H9 (cell line): ENCODE measurements around the gene P2RX7. TPM values are rescaled to one million over a fixed set of nuclear protein-coding genes. Genes with fewer than 3 reads are reported as not detected.

Source experiments
- DNase-seq: peaks from one replicate; pipeline ENCODE4 v3.0.0-alpha.2; 2017
- H2AFZ ChIP-seq: one replicate; pipeline ENCODE4 v1.6.1; 2013; ENCODE audit warnings: mild to moderate bottlenecking, low read length, control low read depth, moderate library complexity
- H2AK5ac ChIP-seq: 2 replicates; pipeline ENCODE4 v1.6.1; 2013; ENCODE audit warnings: low read length, control low read depth, mixed read lengths; ENCODE audit not compliant: insufficient read length
- H2BK120ac ChIP-seq: one replicate; pipeline ENCODE4 v1.6.1; 2013; ENCODE audit warnings: low read depth, mild to moderate bottlenecking, low read length, control low read depth, inconsistent platforms; ENCODE audit not compliant: poor library complexity, severe bottlenecking
- H2BK12ac ChIP-seq: 2 replicates; pipeline ENCODE4 v1.6.1; 2013; ENCODE audit warnings: low read length, control low read depth, mixed read lengths, low read depth; ENCODE audit not compliant: insufficient read length
- H2BK15ac ChIP-seq: 2 replicates; pipeline ENCODE4 v1.6.1; 2013; ENCODE audit warnings: low read depth, low read length, control low read depth
- H2BK20ac ChIP-seq: one replicate; pipeline ENCODE4 v1.6.1; 2013; ENCODE audit warnings: low read depth, mild to moderate bottlenecking, low read length, control low read depth, inconsistent platforms; ENCODE audit not compliant: poor library complexity, severe bottlenecking
- H2BK5ac ChIP-seq: 2 replicates; pipeline ENCODE4 v1.6.1; 2013; ENCODE audit warnings: low read length, control low read depth, mixed read lengths; ENCODE audit not compliant: insufficient read length
- H3K14ac ChIP-seq: 2 replicates; pipeline ENCODE4 v1.6.1; 2013; ENCODE audit warnings: low read length, control low read depth; ENCODE audit not compliant: insufficient read depth
- H3K18ac ChIP-seq: 2 replicates; pipeline ENCODE4 v1.6.1; 2013; ENCODE audit warnings: low read depth, mild to moderate bottlenecking, mixed read lengths, low read length, control low read depth; ENCODE audit not compliant: insufficient read length
- H3K23ac ChIP-seq: 2 replicates; pipeline ENCODE4 v1.6.1; 2013; ENCODE audit warnings: low read length, control low read depth, mixed read lengths, low read depth; ENCODE audit not compliant: insufficient read length
- H3K23me2 ChIP-seq: 2 replicates; pipeline ENCODE4 v1.6.1; 2013; ENCODE audit warnings: low read depth, mild to moderate bottlenecking, mixed read lengths, low read length, control low read depth; ENCODE audit not compliant: insufficient read length, poor library complexity, severe bottlenecking
- H3K27ac ChIP-seq: 2 replicates; pipeline ENCODE4 v1.5.1; 2013; ENCODE audit warnings: low read length, control low read depth, mixed read lengths, low read depth; ENCODE audit not compliant: insufficient read length
- H3K27me3 ChIP-seq: 2 replicates; pipeline ENCODE4 v1.6.1; 2013; ENCODE audit warnings: low read length, control low read depth, inconsistent platforms; ENCODE audit not compliant: insufficient read depth
- H3K4ac ChIP-seq: 2 replicates; pipeline ENCODE4 v1.6.1; 2013; ENCODE audit warnings: low read depth, mild to moderate bottlenecking, control low read depth, inconsistent platforms, low read length, moderate library complexity
- H3K4me1 ChIP-seq: 2 replicates; pipeline ENCODE4 v1.6.1; 2013; ENCODE audit warnings: low read length, control low read depth, inconsistent platforms; ENCODE audit not compliant: insufficient read depth
- H3K4me2 ChIP-seq: 2 replicates; pipeline ENCODE4 v1.6.1; 2013; ENCODE audit warnings: low read length, control low read depth, mixed read lengths; ENCODE audit not compliant: insufficient read length, insufficient read depth
- H3K56ac ChIP-seq: 2 replicates; pipeline ENCODE4 v1.6.1; 2013; ENCODE audit warnings: low read depth, mild to moderate bottlenecking, mixed read lengths, low read length, control low read depth; ENCODE audit not compliant: insufficient read length
- H3K79me1 ChIP-seq: 2 replicates; pipeline ENCODE4 v1.6.1; 2013; ENCODE audit warnings: low read depth, mild to moderate bottlenecking, moderate library complexity, low read length, control low read depth, inconsistent platforms; ENCODE audit not compliant: insufficient read depth, poor library complexity, severe bottlenecking
- H3K79me2 ChIP-seq: 2 replicates; pipeline ENCODE4 v1.6.1; 2013; ENCODE audit warnings: low read length, control low read depth, inconsistent platforms; ENCODE audit not compliant: insufficient read depth
- H3K9ac ChIP-seq: 2 replicates; pipeline ENCODE4 v1.6.1; 2013; ENCODE audit warnings: low read length, control low read depth, mixed read lengths; ENCODE audit not compliant: insufficient read length; ENCODE audit errors: extremely low read depth
- H3K9me3 ChIP-seq: one replicate; pipeline ENCODE4 v1.6.1; 2013; ENCODE audit warnings: low read depth, low read length, inconsistent platforms; ENCODE audit not compliant: control insufficient read depth
- H3T11ph ChIP-seq: one replicate; pipeline ENCODE4 v1.6.1; 2013; ENCODE audit warnings: mild to moderate bottlenecking, low read length, control low read depth, inconsistent platforms
- H4K20me1 ChIP-seq: one replicate; pipeline ENCODE4 v1.6.1; 2013; ENCODE audit not compliant: control insufficient read depth, insufficient read length, insufficient read depth
- H4K5ac ChIP-seq: 2 replicates; pipeline ENCODE4 v1.6.1; 2013; ENCODE audit warnings: low read depth, mild to moderate bottlenecking, mixed read lengths, low read length, control low read depth; ENCODE audit not compliant: insufficient read length
- H4K8ac ChIP-seq: replicated peaks from 2 replicates; pipeline ENCODE4 v1.6.1; 2013; ENCODE audit warnings: low read length, control low read depth, mixed read lengths, low read depth; ENCODE audit not compliant: insufficient read length
- H4K91ac ChIP-seq: 2 replicates; pipeline ENCODE4 v1.6.1; 2013; ENCODE audit warnings: low read depth, mild to moderate bottlenecking, moderate library complexity, mixed read lengths, low read length, control low read depth; ENCODE audit not compliant: insufficient read length
- H3K27ac Mint-ChIP-seq, 3 experiments: 2 replicates in 2 of 3; 3 replicates in 1 of 3; pipeline ENCODE4 v1.8.0; 2020 to 2021; ENCODE audit warnings: mixed read lengths in 3 of 3, mild to moderate bottlenecking in 1 of 3, moderate library complexity in 1 of 3
- H3K27me3 Mint-ChIP-seq: 2 replicates; pipeline ENCODE4 v1.8.0; 2021; ENCODE audit warnings: low read depth, mild to moderate bottlenecking, moderate library complexity, mixed read lengths
- H3K36me3 Mint-ChIP-seq, 3 experiments: 2 replicates in 2 of 3; 3 replicates in 1 of 3; pipeline ENCODE4 v1.8.0; 2020 to 2021; ENCODE audit warnings: low read depth in 3 of 3, mixed read lengths in 3 of 3; ENCODE audit not compliant: insufficient read depth in 1 of 3
- H3K4me1 Mint-ChIP-seq, 2 experiments: 2 replicates each; pipeline ENCODE4 v1.8.0; 2020; ENCODE audit warnings: mixed read lengths in 2 of 2
- H3K4me3 Mint-ChIP-seq, 2 experiments: 2 replicates in 1 of 2; 3 replicates in 1 of 2; pipeline ENCODE4 v1.8.0; 2020 to 2021; ENCODE audit warnings: mild to moderate bottlenecking in 2 of 2, mixed read lengths in 2 of 2, moderate library complexity in 1 of 2
- H3K9me3 Mint-ChIP-seq, 2 experiments: 2 replicates in 1 of 2; 3 replicates in 1 of 2; pipeline ENCODE4 v1.8.0; 2020; ENCODE audit warnings: mild to moderate bottlenecking in 2 of 2, mixed read lengths in 2 of 2, moderate library complexity in 1 of 2
- WGBS: extraction: QIAGEN DNeasy Blood & Tissue Kit; methylation state at CpG from one replicate; pipeline ENCODE4 v1.1.7; 2013; ENCODE audit warnings: missing lambda C conversion rate, low lambda C conversion rate, mixed read lengths; ENCODE audit not compliant: insufficient read length; ENCODE audit errors: extremely low coverage; 5-methylcytosine and 5-hydroxymethylcytosine counted together
- total RNA-seq: library from RNA; stranded (reverse); gene quantifications from 2 replicates; pipeline ENCODE4 v1.2.1, GENCODE V29; 2021
- TF ChIP-seq, protein P1 (sequence below): fragments of 200-600 bp; sonication (generic); conservative IDR thresholded peaks from 3 replicates; pipeline ENCODE4 v1.8.0; 2021; ENCODE audit warnings: antibody characterized with exemption, mild to moderate bottlenecking

The P2RX7 gene
- total RNA-seq, 1 experiment from 2014 or later, result 0.09 TPM

DNA sequence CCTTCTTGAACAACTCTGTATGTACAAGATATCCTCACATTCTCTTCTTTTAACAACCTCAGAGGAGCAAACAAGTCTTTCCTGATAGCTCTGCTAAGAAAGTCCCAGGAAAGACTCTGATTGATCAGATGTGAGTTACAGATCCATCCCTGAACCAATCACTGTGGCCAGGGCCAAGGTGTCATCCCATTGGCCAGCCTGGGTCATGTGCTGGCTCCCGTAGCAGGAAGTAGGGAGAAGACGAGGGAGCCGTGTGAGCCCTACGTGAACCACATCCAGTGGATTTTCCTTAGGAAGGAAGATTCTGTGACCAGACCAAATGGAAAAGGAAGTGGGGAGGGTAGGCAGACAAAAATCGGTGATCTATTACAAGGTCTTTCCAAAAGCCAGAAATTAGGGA is 5.6 kb downstream of the P2RX7 start:
- Mint-ChIP-seq H3K36me3 (no peaks in the 10 kb centered on the region), H3K27me3 (peaks cover 7% of the 10 kb centered on the region), H3K9me3 (no peaks in the 10 kb centered on the region; a peak in 1 of 5 replicates), H3K4me1 (peaks cover 2 to 4% of the 10 kb centered on the region in 2 experiments; a peak in 2 of 4 replicates), H3K4me3 (no peak overlapping the region), H3K27ac (no peak overlapping the region)
- H4K20me1 ChIP-seq, result no peaks in the 10 kb centered on the region
- DNase-seq, result no peak
- no peak overlapping the region for H3K27ac ChIP-seq
- no peak overlapping the region for H3K9ac ChIP-seq
- H4K8ac ChIP-seq, result no peak overlapping the region
- H2BK12ac ChIP-seq, result no peak overlapping the region
- no peaks in the 10 kb centered on the region for H3K9me3 ChIP-seq
- no peak overlapping the region for H3K14ac ChIP-seq
- H3K4me2 ChIP-seq, result no peak overlapping the region
- H3K4ac ChIP-seq, result no peak overlapping the region
- no peak overlapping the region for H4K5ac ChIP-seq
- no peak overlapping the region for H4K91ac ChIP-seq
- TF ChIP-seq, protein P1, sequence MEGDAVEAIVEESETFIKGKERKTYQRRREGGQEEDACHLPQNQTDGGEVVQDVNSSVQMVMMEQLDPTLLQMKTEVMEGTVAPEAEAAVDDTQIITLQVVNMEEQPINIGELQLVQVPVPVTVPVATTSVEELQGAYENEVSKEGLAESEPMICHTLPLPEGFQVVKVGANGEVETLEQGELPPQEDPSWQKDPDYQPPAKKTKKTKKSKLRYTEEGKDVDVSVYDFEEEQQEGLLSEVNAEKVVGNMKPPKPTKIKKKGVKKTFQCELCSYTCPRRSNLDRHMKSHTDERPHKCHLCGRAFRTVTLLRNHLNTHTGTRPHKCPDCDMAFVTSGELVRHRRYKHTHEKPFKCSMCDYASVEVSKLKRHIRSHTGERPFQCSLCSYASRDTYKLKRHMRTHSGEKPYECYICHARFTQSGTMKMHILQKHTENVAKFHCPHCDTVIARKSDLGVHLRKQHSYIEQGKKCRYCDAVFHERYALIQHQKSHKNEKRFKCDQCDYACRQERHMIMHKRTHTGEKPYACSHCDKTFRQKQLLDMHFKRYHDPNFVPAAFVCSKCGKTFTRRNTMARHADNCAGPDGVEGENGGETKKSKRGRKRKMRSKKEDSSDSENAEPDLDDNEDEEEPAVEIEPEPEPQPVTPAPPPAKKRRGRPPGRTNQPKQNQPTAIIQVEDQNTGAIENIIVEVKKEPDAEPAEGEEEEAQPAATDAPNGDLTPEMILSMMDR, result no peak
- no peak overlapping the region for H2AK5ac ChIP-seq
- H3K79me1 ChIP-seq, result no peaks in the 10 kb centered on the region
- no peak overlapping the region for H2BK5ac ChIP-seq
- no peak overlapping the region for H2BK15ac ChIP-seq
- H3K23ac ChIP-seq, result no peak overlapping the region
- H2AFZ ChIP-seq, result no peak overlapping the region
- H3K18ac ChIP-seq, result no peak overlapping the region
- H3K56ac ChIP-seq, result no peak overlapping the region
- no peaks in the 10 kb centered on the region for H3K4me1 ChIP-seq
- H3K79me2 ChIP-seq, result no peaks in the 10 kb centered on the region
- no peaks in the 10 kb centered on the region for H3K27me3 ChIP-seq
- H2BK120ac ChIP-seq, result no peak overlapping the region
- peaks cover under 1% of the 10 kb centered on the region for H3K23me2 ChIP-seq
- no CpG with 5 or more reads among the region's 5 CpGs for WGBS
- no peak overlapping the region for H2BK20ac ChIP-seq
- no peak overlapping the region for H3T11ph ChIP-seq
